ENCODE data around the gene CCNG1.
"Not testable (repeated sequence)": the region's sequence is repeated elsewhere in the genome, so short reads cannot be mapped to it uniquely, and the experiment has no call there.

Gene CCNG1, protein sequence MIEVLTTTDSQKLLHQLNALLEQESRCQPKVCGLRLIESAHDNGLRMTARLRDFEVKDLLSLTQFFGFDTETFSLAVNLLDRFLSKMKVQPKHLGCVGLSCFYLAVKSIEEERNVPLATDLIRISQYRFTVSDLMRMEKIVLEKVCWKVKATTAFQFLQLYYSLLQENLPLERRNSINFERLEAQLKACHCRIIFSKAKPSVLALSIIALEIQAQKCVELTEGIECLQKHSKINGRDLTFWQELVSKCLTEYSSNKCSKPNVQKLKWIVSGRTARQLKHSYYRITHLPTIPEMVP

DNA sequence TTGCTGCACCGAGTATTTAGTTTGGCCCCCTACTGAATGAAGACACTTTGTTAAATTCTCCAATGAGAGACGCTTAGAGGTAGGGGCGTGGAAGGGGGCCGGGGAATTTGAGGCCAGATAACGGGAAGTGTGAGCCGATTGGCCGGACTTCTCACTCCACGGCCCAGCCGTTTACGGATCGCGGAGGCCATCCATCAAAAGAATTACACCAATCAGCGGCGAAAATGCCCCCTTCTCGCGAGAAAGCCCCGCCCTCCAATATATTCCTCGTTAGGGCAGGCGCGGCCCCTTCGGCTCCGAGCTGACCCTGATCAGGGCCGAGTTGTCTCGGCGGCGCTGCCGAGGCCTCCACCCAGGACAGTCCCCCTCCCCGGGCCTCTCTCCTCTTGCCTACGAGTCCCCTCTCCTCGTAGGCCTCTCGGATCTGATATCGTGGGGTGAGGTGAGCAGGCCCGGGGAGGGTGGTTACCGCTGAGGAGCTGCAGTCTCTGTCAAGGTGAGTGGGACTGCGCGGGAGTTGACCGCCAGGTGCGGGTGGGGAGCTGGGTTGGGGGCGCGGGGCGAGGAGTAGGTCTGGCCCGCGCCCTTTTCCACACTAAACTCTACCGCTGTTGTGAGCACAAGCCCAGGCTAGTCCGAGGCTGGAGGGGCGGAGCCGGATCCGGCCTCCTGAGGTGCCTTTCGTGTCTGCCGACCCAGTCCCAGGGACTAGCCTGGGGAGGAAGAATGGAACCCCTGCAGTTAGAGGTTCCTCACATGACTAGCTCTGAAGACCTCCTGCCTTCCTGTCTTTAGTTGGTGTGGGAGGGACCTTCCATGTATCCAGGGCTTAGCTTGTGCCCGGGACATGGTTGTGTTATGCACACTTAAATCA, at the start of gene CCNG1:
CCNG1 (plus strand) TSS at position 287 of the 874 bp plus-strand sequence. CDS start 1,662 bp downstream, outside the sequence.
- peak; percentile 95 for DNase-seq (ENCODE audit: low spot score)

DNA sequence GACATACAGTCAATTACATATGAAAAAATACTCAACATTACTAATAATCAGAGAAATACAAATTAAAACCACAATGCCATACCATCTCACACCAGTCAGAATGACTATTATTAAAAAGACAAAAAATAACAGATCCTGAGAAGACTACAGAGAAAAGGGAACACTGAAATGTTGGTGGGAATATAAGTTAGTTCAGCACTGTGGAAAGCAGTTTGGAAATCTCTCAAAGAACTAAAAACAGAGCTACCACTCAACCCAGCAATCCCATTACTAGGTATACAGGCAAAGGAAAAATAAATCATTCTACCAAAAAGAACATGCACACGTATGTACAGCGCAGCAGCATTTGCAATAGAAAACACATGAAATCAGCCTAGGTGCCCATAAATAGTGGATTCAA, 41.6 kb upstream of the CCNG1 start:
- DNase-seq (ENCODE audit: low spot score), result no peak

DNA sequence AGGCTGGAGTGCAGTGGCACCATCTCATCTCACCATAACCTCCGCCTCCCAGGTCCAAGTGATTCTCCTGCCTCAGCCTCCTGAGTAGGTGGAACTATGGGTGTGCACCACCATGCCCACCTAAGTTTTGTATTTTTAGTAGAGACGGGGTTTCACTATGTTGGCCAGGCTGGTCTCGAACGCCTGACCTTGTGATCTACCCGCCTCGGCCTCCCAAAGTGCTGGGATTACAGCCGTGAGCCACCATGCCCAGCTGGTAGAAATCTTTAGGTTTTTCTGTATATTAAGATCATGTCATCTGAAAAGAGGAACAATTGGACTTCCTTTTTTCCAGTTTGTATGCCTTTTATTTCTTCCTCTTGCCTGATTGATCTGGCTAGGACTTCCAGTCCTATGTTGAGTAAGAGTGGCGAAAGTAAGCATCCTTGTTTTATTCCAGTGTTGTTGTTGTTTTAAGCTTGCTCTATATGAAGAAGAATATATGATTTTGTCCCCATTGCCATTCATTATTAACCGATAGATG, 40.5 kb upstream of the CCNG1 start:
- DNase-seq (ENCODE audit: low spot score), result not testable (repeated sequence)

DNA sequence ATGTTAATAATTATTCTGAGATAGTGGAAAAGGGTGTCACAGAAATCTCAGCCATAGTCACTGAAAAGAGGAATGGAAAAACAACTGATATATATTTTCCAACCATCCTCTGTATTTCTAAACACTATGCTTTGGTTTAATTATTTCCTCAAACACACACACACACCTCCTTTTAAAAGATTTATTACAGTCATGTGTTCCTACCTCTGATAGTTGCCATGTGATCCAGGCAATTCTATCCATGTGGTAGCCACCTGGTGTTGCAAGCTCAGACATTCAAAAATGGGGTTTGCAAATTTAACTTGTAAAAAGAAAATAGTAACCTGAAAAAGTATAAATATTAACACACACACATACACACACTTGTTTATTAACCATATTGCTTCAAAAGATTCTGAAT, 40.0 kb upstream of the CCNG1 start:
- no peak for DNase-seq (ENCODE audit: low spot score)

DNA sequence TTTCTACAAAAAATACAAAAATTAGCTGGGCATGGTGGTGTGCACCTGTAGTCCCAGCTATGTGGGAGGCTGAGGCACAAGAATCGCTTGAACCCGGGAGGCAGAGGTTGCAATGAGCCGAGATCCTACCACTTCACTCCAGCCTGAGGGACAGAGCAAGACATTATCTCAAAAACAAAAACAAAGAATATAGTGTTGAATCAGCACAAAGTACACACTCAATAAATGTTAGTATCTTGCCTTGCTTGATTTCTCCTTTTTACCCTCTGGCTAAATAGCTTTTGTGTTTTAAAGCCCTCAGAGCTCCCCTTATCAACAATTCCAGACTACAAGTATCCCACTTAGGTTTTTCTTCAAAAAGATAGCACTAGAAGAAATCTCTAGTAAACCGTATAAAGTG, 37.5 kb upstream of the CCNG1 start:
- DNase-seq (ENCODE audit: low spot score), result no peak

DNA sequence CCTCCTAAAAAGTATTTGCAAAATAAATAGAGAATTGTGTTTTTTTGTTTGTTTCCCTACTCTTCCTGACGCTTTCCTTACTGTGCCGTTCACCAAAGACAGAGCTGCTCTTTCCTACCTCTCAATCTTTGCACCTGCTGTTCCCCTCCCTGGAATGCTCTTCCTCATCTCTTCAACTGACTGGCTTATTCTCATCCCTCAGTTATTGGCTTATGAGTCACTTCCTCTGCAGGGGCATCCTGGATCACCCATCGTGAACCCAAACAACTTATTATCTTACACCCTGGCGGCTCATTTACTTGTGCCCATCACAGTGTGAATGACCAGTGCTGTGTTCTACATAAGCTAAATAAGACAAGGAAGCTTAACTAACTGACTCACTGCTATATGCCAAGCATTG, 36.1 kb upstream of the CCNG1 start:
- no peak for DNase-seq (ENCODE audit: low spot score)

DNA sequence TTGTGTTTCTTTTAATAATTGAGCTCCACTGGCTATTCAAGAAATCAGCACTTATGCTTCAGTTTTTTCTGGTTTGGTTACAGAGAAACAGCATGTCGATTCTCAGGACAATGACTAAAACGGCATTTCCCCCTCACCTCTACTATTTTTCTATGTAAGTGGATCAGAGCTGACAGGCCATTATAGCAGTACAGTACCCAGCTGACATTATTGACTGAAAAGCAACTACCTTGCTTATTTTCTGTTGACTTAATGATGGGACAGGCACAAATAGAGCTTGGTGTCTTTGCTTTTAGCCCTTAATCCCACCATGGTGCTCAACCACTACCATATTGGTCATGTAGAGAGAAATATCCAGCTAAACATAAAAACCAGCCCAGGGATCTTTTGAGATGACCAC, 35.4 kb upstream of the CCNG1 start:
- no peak for DNase-seq (ENCODE audit: low spot score)

DNA sequence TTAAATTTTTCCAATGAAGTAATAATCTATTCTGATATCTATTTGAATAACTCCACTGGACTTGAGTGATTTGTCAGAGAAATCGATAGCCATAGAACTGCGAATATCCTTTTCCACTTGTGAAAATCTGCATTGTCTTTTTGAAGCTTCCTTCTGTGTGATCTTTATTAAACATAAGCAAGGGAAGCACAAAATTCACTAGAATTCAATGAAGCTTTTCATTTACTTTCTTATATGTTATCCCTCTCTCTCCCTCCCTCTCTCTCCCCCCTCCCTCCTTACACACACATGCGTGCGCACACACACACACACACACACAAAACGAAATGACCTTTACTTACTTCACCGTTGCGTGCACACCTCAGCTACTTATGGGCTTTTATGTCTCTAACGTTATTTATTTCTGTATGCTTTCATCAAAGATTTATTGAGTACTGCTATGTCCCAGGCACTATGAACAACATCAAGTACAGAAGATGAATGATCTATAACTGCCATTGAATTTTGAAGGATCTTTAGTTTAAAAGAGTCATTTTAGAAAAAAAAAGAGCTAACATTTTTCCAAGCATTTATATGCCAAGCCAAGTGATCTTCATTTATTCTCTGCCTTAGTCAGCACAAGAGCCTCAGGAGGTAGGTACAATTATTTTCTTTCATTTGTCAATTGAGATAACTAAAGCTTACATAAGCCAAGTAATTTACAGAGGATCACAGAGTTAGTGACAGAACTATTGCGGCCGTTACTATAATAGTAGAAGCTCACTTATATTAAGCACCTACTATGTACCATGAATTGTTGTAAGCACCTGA, 32.8 kb upstream of the CCNG1 start:
- no peak for DNase-seq (ENCODE audit: low spot score)

DNA sequence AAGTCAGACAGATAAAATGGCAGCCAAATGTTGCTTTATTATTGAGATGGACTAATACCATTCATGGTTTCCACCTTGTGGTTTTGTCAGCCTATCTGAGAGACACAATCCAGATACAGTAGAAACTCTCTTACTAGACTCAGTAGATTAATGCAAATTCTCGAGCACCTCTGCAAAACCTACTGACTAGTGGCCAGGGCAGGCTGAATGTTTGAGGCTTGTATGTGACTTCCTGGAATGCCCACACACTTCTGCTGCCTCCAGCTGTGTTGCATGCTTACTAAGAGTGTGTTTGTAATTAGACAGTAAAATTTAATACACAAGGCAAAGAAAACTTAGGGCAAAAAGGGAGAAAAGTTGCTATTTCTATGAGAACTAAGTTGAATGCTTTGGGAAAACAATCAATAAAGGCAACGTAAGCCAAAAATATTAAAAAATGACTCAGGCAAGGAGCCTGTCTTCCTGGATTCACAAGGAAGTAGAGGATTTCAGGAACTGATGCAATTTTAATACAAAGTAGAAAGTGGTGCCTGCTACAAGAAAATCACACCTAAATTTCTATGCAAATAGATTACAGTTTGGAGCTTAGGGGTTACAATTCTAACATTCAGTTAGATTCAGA, 30.2 kb upstream of the CCNG1 start:
- no peak for DNase-seq (ENCODE audit: low spot score)

DNA sequence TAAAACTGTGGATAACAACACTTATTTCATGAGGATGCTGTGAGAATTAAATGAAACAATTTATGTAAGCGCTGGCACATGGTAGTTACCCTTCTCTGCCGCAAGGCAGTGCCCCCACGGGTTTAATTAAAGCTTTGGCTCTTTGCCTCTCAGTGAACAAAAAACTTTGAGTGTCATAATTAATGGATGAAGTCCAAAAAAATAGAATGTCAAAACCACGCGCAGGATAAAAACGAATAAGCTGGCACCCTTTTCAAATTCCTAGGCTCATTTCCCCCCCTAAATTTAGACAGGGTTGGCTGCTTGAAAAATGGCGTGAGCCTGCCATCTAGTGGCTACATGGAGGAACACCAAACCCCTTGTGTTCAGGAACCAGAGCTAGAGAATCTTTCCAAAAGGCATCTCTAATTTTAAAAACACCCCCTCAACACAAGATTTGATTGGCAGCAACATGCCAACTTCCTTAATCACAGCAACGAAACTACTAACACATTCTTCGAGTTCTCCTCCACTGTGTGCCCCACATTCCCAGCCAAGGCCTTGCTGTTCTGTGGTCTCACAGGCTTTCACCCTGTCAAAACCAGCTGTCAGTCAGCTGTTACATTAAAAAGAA, 29.0 kb upstream of the CCNG1 start:
- no peak for DNase-seq (ENCODE audit: low spot score)

DNA sequence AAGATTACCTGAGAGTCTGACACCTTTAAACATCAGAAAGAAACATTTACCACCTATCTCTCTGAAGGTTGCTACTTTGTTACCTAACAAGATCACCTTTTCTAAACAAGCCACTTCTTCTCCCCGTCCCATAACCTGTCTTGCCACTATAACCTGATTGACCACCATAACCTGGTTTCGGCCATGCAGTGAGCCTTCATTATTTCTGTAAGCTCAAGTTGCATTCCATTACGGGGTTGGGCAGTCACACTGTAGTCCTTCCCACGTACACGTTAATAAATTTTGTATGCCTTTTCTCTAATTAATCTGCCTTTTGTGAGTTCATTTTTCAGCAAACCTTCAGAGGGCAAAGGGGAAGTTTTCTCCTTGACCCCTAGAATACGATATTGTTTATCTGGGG, 28.0 kb upstream of the CCNG1 start:
- no peak for DNase-seq (ENCODE audit: low spot score)

DNA sequence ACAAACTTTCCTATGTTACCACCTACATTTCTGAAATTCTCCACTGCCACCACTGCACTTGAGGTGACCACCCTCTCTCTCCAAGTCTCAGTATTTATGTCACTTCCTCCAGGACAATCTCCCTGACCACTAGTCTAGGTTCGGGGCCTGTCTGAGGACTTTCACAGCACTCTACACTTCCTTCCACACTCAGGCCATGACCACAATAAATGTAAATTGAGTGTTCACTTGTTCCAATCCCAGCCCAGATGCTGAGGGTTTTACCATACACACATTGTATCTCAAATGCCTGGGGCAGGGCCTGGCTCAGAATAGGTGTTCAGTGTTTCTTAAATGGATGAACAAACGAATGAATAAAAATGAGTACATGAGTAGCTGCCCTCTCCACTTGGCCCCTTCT, 26.9 kb upstream of the CCNG1 start:
- no peak for DNase-seq (ENCODE audit: low spot score)

DNA sequence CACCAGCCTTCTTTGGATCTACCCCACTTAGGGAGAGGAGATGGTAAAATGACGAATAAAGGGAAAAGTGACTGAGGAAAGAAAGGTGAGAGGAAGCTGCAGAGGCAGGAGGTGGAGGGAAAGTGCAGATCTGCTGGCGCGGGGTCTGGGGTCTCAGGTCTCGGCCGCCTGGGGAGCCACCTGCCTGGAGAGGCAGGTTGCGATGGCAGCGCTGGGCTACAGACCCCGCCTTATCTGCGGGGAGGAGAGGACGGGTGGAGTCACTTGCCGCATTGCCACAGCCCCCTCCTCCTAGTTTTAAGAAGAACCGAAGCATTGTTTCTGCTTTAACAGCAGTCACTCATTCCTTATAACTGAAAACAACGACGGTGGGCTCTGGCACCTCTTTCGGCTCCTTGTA, 21.7 kb upstream of the CCNG1 start:
- DNase-seq (ENCODE audit: low spot score), result not testable (repeated sequence)

DNA sequence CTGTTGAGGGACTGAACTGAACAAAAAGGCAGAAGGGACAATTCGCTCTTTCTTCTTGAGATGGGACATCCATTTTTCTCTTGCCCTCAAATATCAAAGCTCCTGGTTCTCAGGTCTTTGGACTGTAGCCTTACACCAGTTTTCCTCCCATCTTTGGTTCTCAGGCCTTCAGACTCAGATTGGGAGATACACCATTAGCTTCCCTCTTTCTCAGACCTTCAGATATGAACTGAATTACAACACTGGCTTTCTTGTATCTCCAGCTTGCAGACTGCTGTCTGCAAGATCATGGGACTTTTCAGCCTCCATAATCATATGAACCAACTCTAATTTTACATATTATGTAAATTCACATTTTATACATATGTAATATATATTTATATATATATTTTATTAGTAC, 12.6 kb upstream of the CCNG1 start:
- no peak for DNase-seq (ENCODE audit: low spot score)

DNA sequence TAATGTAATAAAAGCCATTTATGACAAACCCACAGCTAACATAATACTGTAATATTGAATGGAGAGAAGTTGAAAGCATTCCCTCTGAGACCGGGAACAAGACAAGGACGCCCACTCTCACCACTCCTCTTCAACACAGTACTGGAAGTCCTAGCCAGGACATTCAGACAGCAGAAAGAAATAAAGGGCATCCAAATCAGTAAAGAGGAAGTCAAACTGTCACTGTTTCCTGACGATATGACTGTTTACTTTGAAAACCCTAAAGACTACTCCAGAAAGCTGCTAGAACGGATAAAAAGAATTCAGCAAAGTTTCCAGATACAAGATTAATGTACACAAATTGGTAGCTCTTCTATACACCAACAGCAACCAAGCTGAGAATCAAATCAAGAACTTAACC, 11.3 kb upstream of the CCNG1 start:
- not testable (repeated sequence) for DNase-seq (ENCODE audit: low spot score)

DNA sequence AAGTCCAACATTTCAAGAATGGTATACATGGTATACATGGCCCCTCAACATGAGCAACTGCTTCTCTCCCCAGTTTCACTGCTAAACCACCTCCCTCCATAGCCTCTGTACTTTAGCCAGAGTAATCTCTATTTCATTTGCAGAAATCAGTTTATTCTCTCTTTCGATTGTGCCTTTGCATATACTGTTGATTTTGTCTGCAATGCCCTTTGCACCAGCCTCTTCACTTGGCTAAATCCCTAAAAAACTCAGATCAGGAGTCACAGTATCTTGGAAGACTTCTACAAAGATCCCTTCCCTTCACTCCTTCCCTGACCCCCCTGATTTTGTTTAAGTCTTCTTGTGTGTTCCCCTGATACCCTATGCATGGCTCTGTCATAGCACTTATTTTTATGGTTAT, 4.9 kb upstream of the CCNG1 start:
- DNase-seq (ENCODE audit: low spot score), result no peak

DNA sequence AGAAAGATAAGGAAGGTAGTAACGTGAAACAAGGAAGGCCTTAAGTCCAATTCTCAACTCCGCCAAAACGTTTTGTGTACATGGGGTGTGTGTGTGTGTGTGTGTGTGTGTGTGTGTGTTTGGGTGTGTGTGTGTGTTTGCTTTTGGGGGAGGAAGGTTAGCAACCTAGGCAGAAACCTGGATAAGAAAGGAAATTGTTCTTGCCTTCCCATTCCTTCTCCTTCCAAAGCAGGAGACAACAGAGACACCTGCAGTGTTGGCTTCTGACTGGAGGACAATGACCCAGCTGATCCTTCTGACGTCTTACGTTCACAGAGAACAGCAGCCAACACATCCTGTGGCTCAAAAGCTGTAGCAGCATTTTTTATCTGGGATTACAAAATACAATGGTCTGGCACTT, 4.1 kb upstream of the CCNG1 start:
- DNase-seq (ENCODE audit: low spot score), result no peak

DNA sequence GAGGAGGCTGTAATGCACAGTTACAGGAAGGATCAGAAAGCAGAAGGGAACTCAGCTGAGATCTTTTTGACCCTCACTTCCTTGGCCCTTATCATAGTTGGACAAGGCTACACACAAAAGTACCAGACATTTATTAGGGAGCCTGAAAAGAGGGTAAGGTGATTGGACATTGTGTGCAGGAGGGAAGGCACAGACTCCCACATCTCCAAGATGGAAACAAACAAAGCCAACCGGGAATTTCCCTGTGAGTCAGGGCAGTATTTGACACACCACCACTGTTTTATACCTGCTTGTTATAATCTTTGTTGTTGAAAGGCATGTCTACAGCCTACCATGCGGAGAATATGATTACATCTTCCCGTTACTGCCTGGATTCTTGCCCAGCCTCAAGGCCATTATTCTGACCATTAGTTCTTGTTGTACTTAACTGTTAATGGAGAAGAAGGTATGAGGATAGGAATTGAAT, 3.0 kb upstream of the CCNG1 start:
- DNase-seq (ENCODE audit: low spot score), result no peak

DNA sequence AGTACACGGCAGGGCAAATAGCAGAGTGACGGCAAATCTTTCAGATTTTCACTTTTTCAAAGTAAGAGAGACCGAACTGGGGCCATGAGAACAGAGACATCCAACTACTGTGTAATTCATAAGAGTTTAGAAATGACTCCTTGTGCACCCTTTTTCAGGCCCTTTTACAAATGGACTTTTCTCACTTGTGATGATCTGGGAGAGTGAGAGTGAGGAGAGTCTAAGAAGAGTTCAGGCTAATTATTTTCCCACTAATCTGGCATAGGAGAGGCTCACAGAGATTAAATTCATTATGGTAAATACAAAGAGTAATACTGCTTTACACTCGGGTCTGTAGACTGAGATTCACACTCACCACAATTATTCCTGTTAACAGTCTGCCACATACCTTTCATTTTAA, 880 bp upstream of the CCNG1 start:
- DNase-seq (ENCODE audit: low spot score), result no peak

DNA sequence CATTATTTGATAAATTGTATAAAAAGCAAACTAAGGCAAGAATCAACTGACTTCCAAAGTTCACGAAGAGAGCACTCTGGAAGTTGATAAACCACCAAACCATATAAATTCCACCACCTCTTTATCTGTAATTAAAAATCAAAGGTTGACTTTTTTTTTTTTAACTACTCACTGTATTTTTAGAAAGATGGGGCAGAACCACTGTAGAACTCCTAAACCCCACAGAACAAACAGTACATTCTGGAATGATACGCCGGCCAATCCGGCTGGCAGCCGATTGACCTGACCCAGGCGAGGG, 435 bp upstream of the CCNG1 start:
- no peak for DNase-seq (ENCODE audit: low spot score)

DNA sequence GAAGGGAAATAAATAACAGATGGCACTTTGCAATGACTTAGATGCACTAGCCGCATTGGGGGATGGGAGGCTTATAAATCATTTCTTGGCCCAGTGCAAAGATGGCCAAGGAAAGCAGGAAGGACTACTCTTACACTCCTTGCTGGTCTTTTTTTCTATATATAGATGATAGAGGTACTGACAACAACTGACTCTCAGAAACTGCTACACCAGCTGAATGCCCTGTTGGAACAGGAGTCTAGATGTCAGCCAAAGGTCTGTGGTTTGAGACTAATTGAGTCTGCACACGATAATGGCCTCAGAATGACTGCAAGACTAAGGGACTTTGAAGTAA, 1.7 kb downstream of the CCNG1 start:
- peak; percentile 55 for DNase-seq (ENCODE audit: low spot score)

DNA sequence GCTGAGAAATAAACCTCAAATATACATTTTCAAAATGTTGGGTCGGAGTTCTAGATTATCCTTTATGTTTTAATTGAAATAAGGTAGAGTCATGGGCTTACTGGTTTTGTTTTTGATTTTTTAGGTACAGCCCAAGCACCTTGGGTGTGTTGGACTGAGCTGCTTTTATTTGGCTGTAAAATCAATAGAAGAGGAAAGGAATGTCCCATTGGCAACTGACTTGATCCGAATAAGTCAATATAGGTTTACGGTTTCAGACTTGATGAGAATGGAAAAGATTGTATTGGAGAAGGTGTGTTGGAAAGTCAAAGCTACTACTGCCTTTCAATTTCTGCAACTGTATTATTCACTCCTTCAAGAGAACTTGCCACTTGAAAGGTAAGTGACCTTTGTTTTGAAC, 3.6 kb downstream of the CCNG1 start:
- DNase-seq (ENCODE audit: low spot score), result no peak
